ENCODE results near the gene TRMT2A.

GRCh38 chr22:20064545-20065262 lies 52.3 kb downstream of the TRMT2A start:
- TF ChIP-seq BCL11A (tag by site-specific recombination; IDR thresholded peaks at IDR 0.05; ENCODE audit: low read depth), result no peak
- TF ChIP-seq, protein P1, sequence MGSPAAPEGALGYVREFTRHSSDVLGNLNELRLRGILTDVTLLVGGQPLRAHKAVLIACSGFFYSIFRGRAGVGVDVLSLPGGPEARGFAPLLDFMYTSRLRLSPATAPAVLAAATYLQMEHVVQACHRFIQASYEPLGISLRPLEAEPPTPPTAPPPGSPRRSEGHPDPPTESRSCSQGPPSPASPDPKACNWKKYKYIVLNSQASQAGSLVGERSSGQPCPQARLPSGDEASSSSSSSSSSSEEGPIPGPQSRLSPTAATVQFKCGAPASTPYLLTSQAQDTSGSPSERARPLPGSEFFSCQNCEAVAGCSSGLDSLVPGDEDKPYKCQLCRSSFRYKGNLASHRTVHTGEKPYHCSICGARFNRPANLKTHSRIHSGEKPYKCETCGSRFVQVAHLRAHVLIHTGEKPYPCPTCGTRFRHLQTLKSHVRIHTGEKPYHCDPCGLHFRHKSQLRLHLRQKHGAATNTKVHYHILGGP (tag by site-specific recombination; IDR thresholded peaks at IDR 0.05), result no peak
- TF ChIP-seq, protein P2, sequence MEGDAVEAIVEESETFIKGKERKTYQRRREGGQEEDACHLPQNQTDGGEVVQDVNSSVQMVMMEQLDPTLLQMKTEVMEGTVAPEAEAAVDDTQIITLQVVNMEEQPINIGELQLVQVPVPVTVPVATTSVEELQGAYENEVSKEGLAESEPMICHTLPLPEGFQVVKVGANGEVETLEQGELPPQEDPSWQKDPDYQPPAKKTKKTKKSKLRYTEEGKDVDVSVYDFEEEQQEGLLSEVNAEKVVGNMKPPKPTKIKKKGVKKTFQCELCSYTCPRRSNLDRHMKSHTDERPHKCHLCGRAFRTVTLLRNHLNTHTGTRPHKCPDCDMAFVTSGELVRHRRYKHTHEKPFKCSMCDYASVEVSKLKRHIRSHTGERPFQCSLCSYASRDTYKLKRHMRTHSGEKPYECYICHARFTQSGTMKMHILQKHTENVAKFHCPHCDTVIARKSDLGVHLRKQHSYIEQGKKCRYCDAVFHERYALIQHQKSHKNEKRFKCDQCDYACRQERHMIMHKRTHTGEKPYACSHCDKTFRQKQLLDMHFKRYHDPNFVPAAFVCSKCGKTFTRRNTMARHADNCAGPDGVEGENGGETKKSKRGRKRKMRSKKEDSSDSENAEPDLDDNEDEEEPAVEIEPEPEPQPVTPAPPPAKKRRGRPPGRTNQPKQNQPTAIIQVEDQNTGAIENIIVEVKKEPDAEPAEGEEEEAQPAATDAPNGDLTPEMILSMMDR (tag by site-specific recombination; IDR thresholded peaks at IDR 0.05), result no peak
- no peak for TF ChIP-seq INSM2 (tag by site-specific recombination; IDR thresholded peaks at IDR 0.05)
- no peak for TF ChIP-seq TCF7L2 (IDR thresholded peaks at IDR 0.05; ENCODE audit: borderline replicate concordance, low read depth, low read length)
- no peak for TF ChIP-seq ZNF580 (tag by site-specific recombination; IDR thresholded peaks at IDR 0.05)
- TF ChIP-seq HOXA7 (CRISPR knock-in tag; IDR thresholded peaks at IDR 0.05; ENCODE audit: borderline replicate concordance), result no peak
- no peak for TF ChIP-seq ZNF558 (tag by site-specific recombination; IDR thresholded peaks at IDR 0.05)
- TF ChIP-seq, protein P3, sequence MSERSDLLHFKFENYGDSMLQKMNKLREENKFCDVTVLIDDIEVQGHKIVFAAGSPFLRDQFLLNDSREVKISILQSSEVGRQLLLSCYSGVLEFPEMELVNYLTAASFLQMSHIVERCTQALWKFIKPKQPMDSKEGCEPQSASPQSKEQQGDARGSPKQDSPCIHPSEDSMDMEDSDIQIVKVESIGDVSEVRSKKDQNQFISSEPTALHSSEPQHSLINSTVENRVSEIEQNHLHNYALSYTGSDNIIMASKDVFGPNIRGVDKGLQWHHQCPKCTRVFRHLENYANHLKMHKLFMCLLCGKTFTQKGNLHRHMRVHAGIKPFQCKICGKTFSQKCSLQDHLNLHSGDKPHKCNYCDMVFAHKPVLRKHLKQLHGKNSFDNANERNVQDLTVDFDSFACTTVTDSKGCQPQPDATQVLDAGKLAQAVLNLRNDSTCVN (tag by site-specific recombination; optimal IDR thresholded peaks at IDR 0.05), result no peak

Data from HEK293 (cell line).